Measurements from ENCODE around the gene NHERF2. TPM values are rescaled to one million over a fixed set of nuclear protein-coding genes. Genes with fewer than 3 reads are reported as not detected.

NHERF2 gene
- total and polyA plus RNA-seq, 2 of the 4 experiments (the other 2 are of a cell fraction): 18.6 to 77.8 TPM

DNA sequence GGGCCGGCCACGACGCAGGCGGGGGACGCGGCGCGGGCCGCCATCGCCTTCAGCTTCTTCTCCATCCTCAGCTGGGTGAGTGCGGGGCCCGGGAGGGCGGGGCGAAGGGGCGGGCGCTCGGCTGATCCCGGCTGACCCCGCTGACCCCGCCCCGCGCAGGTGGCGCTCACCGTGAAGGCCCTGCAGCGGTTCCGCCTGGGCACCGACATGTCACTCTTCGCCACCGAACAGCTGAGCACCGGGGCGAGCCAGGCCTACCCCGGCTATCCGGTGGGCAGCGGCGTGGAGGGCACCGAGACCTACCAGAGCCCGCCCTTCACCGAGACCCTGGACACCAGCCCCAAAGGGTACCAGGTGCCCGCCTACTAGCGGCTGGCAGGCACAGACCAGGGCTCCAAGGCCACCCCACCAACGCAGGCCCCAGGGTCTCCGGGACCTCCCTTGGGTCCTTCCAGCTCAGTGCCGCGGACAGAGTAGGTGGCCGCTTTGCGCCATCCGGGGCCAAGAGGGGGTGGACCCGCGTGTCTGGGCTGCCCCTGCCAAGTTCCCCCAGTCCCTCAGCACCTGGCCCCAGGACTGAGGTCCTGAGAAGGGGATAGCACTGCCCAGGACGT, 33.9 kb upstream of the NHERF2 start:
- peak overlapping the region; percentile 61; the same call in 1 of the 2 replicates for H3K4me2 ChIP-seq (ENCODE audit: low read depth, low read length)
- TF ChIP-seq, protein P1, sequence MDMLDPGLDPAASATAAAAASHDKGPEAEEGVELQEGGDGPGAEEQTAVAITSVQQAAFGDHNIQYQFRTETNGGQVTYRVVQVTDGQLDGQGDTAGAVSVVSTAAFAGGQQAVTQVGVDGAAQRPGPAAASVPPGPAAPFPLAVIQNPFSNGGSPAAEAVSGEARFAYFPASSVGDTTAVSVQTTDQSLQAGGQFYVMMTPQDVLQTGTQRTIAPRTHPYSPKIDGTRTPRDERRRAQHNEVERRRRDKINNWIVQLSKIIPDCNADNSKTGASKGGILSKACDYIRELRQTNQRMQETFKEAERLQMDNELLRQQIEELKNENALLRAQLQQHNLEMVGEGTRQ (IDR thresholded peaks at IDR 0.05; ENCODE audit: low read depth, low read length): no peak
- TF ChIP-seq ELK1 (IDR thresholded peaks at IDR 0.05; ENCODE audit: borderline replicate concordance, low read depth, low read length) (no peak), RAD21 (IDR thresholded peaks at IDR 0.05; ENCODE audit: low read length) (no peak), RFX5 (IDR thresholded peaks at IDR 0.05; ENCODE audit: low read depth, low read length) (no peak), MXI1 (IDR thresholded peaks at IDR 0.05; ENCODE audit: borderline replicate concordance, low read depth, low read length) (no peak), CTCF (conservative IDR thresholded peaks at IDR 0.05; ENCODE audit: low read depth, low read length) (no peak), SMC3 (IDR thresholded peaks at IDR 0.05; ENCODE audit: low read depth, low read length) (no peak), CEBPB (IDR thresholded peaks at IDR 0.05; ENCODE audit: low read depth, low read length) (no peak), POLR2A (IDR thresholded peaks at IDR 0.05; ENCODE audit: low read depth, low read length) (no peak), CHD1 (IDR thresholded peaks at IDR 0.05; ENCODE audit: low read depth, low read length) (no peak), BHLHE40 (IDR thresholded peaks at IDR 0.05; ENCODE audit: low read depth, low read length) (no peak), FOS (IDR thresholded peaks at IDR 0.05; ENCODE audit: low read depth, low read length) (no peak), RCOR1 (IDR thresholded peaks at IDR 0.05; ENCODE audit: insufficient replicate concordance, low read length) (no peak), MAFK (IDR thresholded peaks at IDR 0.05; ENCODE audit: low read depth, low read length) (no peak), MAZ (IDR thresholded peaks at IDR 0.05; ENCODE audit: borderline replicate concordance, low read depth, low read length) (no peak), NFE2L2 (IDR thresholded peaks at IDR 0.05; ENCODE audit: low read depth, low read length) (no peak)
- peak overlapping the region; percentile 88 for H2AK9ac ChIP-seq (replicated peaks; ENCODE audit: low read depth, low read length, poor library complexity)
- ChIA-PET POLR2A (ENCODE audit: unreplicated experiment) (no interaction called here), CTCF (no interaction called here)
- in situ Hi-C loops (cut with MboI; ENCODE audit: low sequenced_read_pairs): no loop called here
- peaks cover 2% of the 10 kb centered on the region; the same call in 1 of the 2 replicates for H3K36me3 ChIP-seq (ENCODE audit: control insufficient read depth, insufficient read depth, low read length)
- H3K4me3 ChIP-seq (ENCODE audit: insufficient read depth, low read depth, low read length): no peak overlapping the region; the same call in 1 of the 2 replicates
- H3K23ac ChIP-seq (ENCODE audit: low read depth, low read length): no peak overlapping the region
- peak overlapping the region; percentile 94 for H2AFZ ChIP-seq (replicated peaks; ENCODE audit: low read length, poor library complexity)
- H3K27ac ChIP-seq (ENCODE audit: insufficient read depth, low read length): no peak overlapping the region
- WGBS, 2 experiments (ENCODE audit: extremely low coverage in 2 of 2, insufficient read length in 1 of 2): 64% methylated on average over 19 of the region's 50 CpGs; no CpG with 5 or more reads in 1 of the 2 experiments
- no peak overlapping the region for H4K91ac ChIP-seq (ENCODE audit: insufficient read depth, low read depth, low read length)
- DNase-seq (no peak), ATAC-seq (ENCODE audit: low read depth) (no peak)
- 0 out of 2 replicates have a peak overlapping the region, but pooled peaks have one; percentile 20 for H3K4ac ChIP-seq (ENCODE audit: low read depth, low read length)
- BruUV-seq (replicated peaks): no TSS peak
- H3K9ac ChIP-seq (ENCODE audit: low read depth, low read length): no peak overlapping the region
- H3K18ac ChIP-seq (ENCODE audit: low read depth, low read length): no peak overlapping the region
- H3K9me1 ChIP-seq (ENCODE audit: insufficient read depth, low read length): peaks cover 27% of the 10 kb centered on the region
- H3K4me1 ChIP-seq (ENCODE audit: control insufficient read depth, insufficient read depth, low read length): peaks cover 24% of the 10 kb centered on the region
- no peak overlapping the region for H2BK20ac ChIP-seq (ENCODE audit: low read depth, low read length)
- peaks cover 0 to 18% of the 10 kb centered on the region in 2 experiments; a peak in 3 of 4 replicates for H3K79me1 ChIP-seq (ENCODE audit: low read depth in 1 of 2, low read length in 2 of 2)
- intact Hi-C loops (cut with micrococcal nuclease): no loop called here
- H3K9me3 ChIP-seq (ENCODE audit: control insufficient read depth, insufficient read depth, low read length): peaks cover 2% of the 10 kb centered on the region; the same call in 1 of the 2 replicates
- no peak overlapping the region for H2BK5ac ChIP-seq (ENCODE audit: low read depth, low read length, poor library complexity, severe bottlenecking)
- no peak overlapping the region for H2AK5ac ChIP-seq (ENCODE audit: low read depth, low read length)
- dilution Hi-C loops (cut with HindIII; ENCODE audit: low sequenced_read_pairs, unreplicated experiment): no loop called here
- H2BK120ac ChIP-seq (ENCODE audit: low read depth, low read length): no peak overlapping the region
- no peak overlapping the region for H3K14ac ChIP-seq (replicated peaks; ENCODE audit: low read depth, low read length)
- peaks cover 17% of the 10 kb centered on the region for H3K27me3 ChIP-seq (ENCODE audit: control insufficient read depth, insufficient read depth, low read length)
- H3K56ac ChIP-seq (ENCODE audit: extremely low read depth, insufficient read depth, low read length): no peak overlapping the region
- no peak overlapping the region for H2BK15ac ChIP-seq (ENCODE audit: low read depth, low read length)
- peak overlapping the region; percentile 92 for H4K5ac ChIP-seq (ENCODE audit: low read depth, low read length)
- peak overlapping the region in 1 of 2 experiments; percentile 80; a peak in 1 of 4 replicates for H4K8ac ChIP-seq (ENCODE audit: low read depth in 2 of 2, low read length in 2 of 2)
- peaks cover 6% of the 10 kb centered on the region for H4K20me1 ChIP-seq (ENCODE audit: insufficient read depth, low read length)
